HG02885 (cell line): ENCODE measurements around the gene RTN4RL1.
"Not testable (repeated sequence)": the region's sequence is repeated elsewhere in the genome, so short reads cannot be mapped to it uniquely, and the experiment has no call there.

Experiments used
- ATAC-seq: cut with Tn5 transposase; IDR thresholded peaks from one replicate; pipeline ENCODE4 v1.9.1; 2021; ENCODE audit warnings: mild to moderate bottlenecking; ENCODE audit not compliant: unreplicated experiment, poor library complexity

Gene RTN4RL1

GRCh38 chr17:1905190-1905913 is 119.8 kb downstream of the RTN4RL1 start:
- ATAC-seq, result no peak

- ATAC-seq, result no peak
Observed at GRCh38 chr17:1904273-1905182, 120.6 kb downstream of the RTN4RL1 start.

- ATAC-seq, result no peak
Observed at GRCh38 chr17:1899403-1900000, 125.6 kb downstream of the RTN4RL1 start.

- no peak for ATAC-seq
Observed at GRCh38 chr17:1898872-1899271, 126.3 kb downstream of the RTN4RL1 start.

DNA sequence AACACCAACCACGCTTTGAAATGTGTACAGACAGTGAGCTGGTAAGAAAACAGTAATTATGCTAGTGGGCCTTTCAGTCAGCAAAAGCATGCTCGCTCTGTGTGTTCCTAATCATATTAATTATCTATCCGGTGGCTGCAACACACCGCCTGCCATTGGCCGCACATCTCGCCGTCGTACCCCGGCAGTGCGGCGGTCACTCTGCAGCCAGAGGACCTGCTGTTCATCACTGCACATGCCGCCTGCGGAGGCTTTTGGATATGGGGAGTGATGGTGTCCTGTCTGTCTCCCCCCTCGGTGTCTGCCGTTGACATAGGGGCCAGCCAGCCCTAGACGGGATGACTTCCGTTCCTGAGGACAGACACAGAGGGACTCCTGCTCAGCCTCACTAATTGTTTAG is 126.8 kb downstream of the RTN4RL1 start:
- no peak for ATAC-seq

- no peak for ATAC-seq
Observed at GRCh38 chr17:1897105-1897656, 128.0 kb downstream of the RTN4RL1 start.

DNA sequence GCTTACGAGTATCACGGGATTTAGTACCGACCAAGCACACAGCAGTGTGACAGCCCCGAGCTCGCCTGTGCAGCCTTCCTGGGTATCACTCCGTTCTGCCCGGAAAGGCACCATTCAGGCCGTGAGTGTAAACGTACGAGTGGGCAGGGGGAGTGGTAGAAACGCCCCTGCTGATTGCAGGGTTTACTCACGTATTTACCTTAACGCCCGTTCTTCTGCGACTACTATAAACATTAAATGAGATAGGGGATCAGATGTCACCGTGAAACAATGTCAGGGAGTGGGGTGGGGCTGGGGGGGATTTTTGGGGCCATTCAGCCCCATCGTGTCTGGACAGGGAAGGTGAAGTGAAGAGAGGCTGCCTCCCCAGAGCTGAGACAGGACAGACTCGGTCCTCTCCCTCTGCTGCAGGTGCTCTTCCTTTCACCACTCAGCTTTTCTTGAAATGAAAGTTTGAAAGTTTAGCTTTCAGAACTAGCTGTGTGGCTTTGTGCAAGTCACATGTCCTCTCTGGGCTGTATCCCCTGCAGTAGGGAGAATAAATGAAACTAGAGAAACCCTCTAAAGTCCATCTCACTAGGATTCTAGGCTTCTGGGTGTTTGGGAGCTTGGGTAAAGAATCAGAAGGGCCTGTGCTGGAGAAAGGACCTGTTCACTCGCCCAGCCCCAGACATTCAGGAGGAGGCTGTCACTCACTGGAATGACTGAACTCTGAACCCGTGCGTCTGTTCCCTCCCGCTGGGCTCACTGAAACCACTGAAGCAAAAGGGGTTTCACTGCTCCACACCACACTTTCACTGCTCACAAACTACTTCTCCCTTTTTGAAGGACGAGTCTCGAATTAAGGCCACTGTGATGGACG is 128.7 kb downstream of the RTN4RL1 start:
- ATAC-seq, result peak; percentile 59

- ATAC-seq, result not testable (repeated sequence)
Observed at GRCh38 chr17:1895479-1895878, 129.7 kb downstream of the RTN4RL1 start.

- no peak for ATAC-seq
Observed at GRCh38 chr17:1894753-1895339, 130.3 kb downstream of the RTN4RL1 start.

GRCh38 chr17:1890758-1891450 is 134.2 kb downstream of the RTN4RL1 start:
- no peak for ATAC-seq

DNA sequence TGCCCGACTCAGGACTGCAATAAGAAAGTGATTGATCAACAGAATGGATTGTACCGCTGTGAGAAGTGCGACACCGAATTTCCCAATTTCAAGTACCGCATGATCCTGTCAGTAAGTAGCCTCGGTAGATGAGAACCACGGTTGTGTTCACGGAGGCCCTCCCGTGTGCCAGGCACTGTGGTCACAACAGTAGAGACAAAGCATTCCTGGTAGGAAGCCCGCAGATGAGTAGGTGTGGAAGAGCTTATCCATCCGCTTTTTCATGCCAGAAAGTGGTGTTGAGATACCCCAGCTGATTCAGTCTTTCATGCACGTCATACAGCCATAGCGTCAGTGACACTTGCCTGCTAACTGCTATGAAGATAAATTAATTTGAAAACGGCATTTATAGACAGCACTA is 136.4 kb downstream of the RTN4RL1 start:
- ATAC-seq, result no peak
